ENCODE data around the gene SLIT3.

SLIT3 gene

GRCh38 chr5:169190849-169191248, 110.1 kb downstream of the SLIT3 start:
- no peak overlapping the region for H3K4me3 ChIP-seq (ENCODE audit: low read depth, low read length)
- TF ChIP-seq CTCF (IDR thresholded peaks at IDR 0.05; ENCODE audit: low read depth, low read length, missing control alignments), result no peak

GRCh38 chr5:169185626-169186025, 115.3 kb downstream of the SLIT3 start:
- H3K4me3 ChIP-seq (ENCODE audit: low read depth, low read length), result no peak overlapping the region
- TF ChIP-seq CTCF (IDR thresholded peaks at IDR 0.05; ENCODE audit: low read depth, low read length, missing control alignments), result no peak
- no peak for DNase-seq (ENCODE audit: low read depth)

More at GRCh38 chr5:169190849-169191248, 110.1 kb downstream of the SLIT3 start:
- DNase-seq (ENCODE audit: low read depth), result no peak

GRCh38 chr5:169183576-169183975, 117.4 kb downstream of the SLIT3 start:
- DNase-seq (ENCODE audit: low read depth), result no peak
- no peak for TF ChIP-seq CTCF (IDR thresholded peaks at IDR 0.05; ENCODE audit: low read depth, low read length, missing control alignments)
- no peak overlapping the region for H3K4me3 ChIP-seq (ENCODE audit: low read depth, low read length)

- TF ChIP-seq CTCF (IDR thresholded peaks at IDR 0.05; ENCODE audit: low read depth, low read length, missing control alignments), result no peak
- no peak overlapping the region for H3K4me3 ChIP-seq (ENCODE audit: low read depth, low read length)
- no peak for DNase-seq (ENCODE audit: low read depth)
Measured at GRCh38 chr5:169182797-169183196, 118.1 kb downstream of the SLIT3 start.

GRCh38 chr5:169181814-169182213, 119.1 kb downstream of the SLIT3 start:
- no peak for TF ChIP-seq CTCF (IDR thresholded peaks at IDR 0.05; ENCODE audit: low read depth, low read length, missing control alignments)
- no peak for DNase-seq (ENCODE audit: low read depth)
- H3K4me3 ChIP-seq (ENCODE audit: low read depth, low read length), result no peak overlapping the region

- no peak for TF ChIP-seq CTCF (IDR thresholded peaks at IDR 0.05; ENCODE audit: low read depth, low read length, missing control alignments)
Measured at GRCh38 chr5:169178754-169179153, 122.2 kb downstream of the SLIT3 start.

GRCh38 chr5:169178274-169178673, 122.7 kb downstream of the SLIT3 start:
- no peak for TF ChIP-seq CTCF (IDR thresholded peaks at IDR 0.05; ENCODE audit: low read depth, low read length, missing control alignments)
- H3K4me3 ChIP-seq (ENCODE audit: low read depth, low read length), result no peak overlapping the region
- DNase-seq (ENCODE audit: low read depth), result no peak

More at GRCh38 chr5:169178754-169179153, 122.2 kb downstream of the SLIT3 start:
- no peak for DNase-seq (ENCODE audit: low read depth)
- H3K4me3 ChIP-seq (ENCODE audit: low read depth, low read length), result no peak overlapping the region
